ENCODE measurements around the gene IQSEC1. TPM values are rescaled to one million over a fixed set of nuclear protein-coding genes. Genes with fewer than 3 reads are reported as not detected.

Gene IQSEC1
- total and polyA plus RNA-seq, 10 of the 15 experiments (the other 5 are each of a cell fraction or from before 2014, with no cell fraction given): 0.92 to 55.2 (median 8.5) TPM

DNA sequence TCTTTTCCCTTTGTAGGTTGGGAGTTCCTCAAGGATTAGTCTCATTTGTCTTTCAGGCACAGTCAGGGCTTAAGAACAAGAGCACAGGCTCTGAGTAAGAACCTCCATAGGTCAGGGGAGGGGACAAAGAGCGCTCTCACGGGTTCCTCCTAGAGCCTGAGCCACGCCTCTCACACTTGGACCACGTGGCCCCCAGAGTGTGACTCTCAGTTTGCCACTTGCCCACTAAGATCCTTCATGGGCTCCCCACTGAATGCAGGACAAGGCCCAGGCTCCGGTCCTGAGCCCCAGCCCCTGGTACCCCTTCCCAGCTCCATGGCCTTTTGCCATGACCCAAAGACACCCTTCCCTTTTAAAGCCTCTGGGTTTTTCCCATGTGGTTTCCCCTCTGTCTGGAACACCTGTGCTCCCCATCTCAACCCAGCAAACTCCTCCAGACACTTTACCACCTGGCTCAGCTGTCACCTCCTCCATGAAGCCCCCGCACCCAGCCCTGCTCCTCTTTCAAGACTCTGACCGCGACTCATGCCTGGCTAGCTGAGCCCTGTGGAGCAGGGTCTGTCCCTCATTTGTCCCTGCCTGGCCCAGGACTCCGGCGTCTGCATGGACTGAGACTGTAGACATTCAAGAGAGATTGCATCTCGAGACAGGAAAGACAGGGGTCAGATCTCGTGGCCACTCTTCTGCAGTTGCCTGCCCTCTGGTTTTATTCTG is 32.7 kb downstream of the IQSEC1 start (continued):
- peak; percentile 61 for TF ChIP-seq KLF5 (IDR thresholded peaks at IDR 0.05; ENCODE audit: partially characterized antibody)
- TF ChIP-seq, protein P1, sequence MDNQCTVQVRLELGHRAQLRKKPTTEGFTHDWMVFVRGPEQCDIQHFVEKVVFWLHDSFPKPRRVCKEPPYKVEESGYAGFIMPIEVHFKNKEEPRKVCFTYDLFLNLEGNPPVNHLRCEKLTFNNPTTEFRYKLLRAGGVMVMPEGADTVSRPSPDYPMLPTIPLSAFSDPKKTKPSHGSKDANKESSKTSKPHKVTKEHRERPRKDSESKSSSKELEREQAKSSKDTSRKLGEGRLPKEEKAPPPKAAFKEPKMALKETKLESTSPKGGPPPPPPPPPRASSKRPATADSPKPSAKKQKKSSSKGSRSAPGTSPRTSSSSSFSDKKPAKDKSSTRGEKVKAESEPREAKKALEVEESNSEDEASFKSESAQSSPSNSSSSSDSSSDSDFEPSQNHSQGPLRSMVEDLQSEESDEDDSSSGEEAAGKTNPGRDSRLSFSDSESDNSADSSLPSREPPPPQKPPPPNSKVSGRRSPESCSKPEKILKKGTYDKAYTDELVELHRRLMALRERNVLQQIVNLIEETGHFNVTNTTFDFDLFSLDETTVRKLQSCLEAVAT (IDR thresholded peaks at IDR 0.05): no peak
- TF ChIP-seq, protein P2, sequence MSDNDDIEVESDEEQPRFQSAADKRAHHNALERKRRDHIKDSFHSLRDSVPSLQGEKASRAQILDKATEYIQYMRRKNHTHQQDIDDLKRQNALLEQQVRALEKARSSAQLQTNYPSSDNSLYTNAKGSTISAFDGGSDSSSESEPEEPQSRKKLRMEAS (IDR thresholded peaks at IDR 0.05; ENCODE audit: low read depth, low read length): peak; percentile 92
- TF ChIP-seq NFXL1 (IDR thresholded peaks at IDR 0.05; ENCODE audit: borderline replicate concordance): no peak
- TF ChIP-seq BHLHE40 (IDR thresholded peaks at IDR 0.05; ENCODE audit: borderline replicate concordance in 1 of 2, low read depth in 2 of 2, low read length in 1 of 2): peak; percentile 29 to 71; a peak in 2 of 4 replicates
- no peak for TF ChIP-seq CHD1 (IDR thresholded peaks at IDR 0.05; ENCODE audit: low read depth, low read length)
- TF ChIP-seq WRNIP1 (IDR thresholded peaks at IDR 0.05; ENCODE audit: borderline replicate concordance, low read depth, low read length): no peak
- no peak for TF ChIP-seq SP1 (IDR thresholded peaks at IDR 0.05; ENCODE audit: low read depth, low read length)
- TF ChIP-seq, protein P3, sequence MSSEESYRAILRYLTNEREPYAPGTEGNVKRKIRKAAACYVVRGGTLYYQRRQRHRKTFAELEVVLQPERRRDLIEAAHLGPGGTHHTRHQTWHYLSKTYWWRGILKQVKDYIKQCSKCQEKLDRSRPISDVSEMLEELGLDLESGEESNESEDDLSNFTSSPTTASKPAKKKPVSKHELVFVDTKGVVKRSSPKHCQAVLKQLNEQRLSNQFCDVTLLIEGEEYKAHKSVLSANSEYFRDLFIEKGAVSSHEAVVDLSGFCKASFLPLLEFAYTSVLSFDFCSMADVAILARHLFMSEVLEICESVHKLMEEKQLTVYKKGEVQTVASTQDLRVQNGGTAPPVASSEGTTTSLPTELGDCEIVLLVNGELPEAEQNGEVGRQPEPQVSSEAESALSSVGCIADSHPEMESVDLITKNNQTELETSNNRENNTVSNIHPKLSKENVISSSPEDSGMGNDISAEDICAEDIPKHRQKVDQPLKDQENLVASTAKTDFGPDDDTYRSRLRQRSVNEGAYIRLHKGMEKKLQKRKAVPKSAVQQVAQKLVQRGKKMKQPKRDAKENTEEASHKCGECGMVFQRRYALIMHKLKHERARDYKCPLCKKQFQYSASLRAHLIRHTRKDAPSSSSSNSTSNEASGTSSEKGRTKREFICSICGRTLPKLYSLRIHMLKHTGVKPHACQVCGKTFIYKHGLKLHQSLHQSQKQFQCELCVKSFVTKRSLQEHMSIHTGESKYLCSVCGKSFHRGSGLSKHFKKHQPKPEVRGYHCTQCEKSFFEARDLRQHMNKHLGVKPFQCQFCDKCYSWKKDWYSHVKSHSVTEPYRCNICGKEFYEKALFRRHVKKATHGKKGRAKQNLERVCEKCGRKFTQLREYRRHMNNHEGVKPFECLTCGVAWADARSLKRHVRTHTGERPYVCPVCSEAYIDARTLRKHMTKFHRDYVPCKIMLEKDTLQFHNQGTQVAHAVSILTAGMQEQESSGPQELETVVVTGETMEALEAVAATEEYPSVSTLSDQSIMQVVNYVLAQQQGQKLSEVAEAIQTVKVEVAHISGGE (CRISPR knock-in tag; IDR thresholded peaks at IDR 0.05): no peak
- TF ChIP-seq, protein P4, sequence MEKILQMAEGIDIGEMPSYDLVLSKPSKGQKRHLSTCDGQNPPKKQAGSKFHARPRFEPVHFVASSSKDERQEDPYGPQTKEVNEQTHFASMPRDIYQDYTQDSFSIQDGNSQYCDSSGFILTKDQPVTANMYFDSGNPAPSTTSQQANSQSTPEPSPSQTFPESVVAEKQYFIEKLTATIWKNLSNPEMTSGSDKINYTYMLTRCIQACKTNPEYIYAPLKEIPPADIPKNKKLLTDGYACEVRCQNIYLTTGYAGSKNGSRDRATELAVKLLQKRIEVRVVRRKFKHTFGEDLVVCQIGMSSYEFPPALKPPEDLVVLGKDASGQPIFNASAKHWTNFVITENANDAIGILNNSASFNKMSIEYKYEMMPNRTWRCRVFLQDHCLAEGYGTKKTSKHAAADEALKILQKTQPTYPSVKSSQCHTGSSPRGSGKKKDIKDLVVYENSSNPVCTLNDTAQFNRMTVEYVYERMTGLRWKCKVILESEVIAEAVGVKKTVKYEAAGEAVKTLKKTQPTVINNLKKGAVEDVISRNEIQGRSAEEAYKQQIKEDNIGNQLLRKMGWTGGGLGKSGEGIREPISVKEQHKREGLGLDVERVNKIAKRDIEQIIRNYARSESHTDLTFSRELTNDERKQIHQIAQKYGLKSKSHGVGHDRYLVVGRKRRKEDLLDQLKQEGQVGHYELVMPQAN (conservative IDR thresholded peaks at IDR 0.05): 0 out of 2 replicates have a peak, but pooled peaks have one; percentile 32
- no peak for TF ChIP-seq CREB1 (IDR thresholded peaks at IDR 0.05; ENCODE audit: low read depth)
- TF ChIP-seq, protein P5, sequence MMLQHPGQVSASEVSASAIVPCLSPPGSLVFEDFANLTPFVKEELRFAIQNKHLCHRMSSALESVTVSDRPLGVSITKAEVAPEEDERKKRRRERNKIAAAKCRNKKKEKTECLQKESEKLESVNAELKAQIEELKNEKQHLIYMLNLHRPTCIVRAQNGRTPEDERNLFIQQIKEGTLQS (IDR thresholded peaks at IDR 0.05; ENCODE audit: borderline replicate concordance, extremely low read depth, low read depth, low read length): peak; percentile 40; the same call in 1 of the 2 replicates
- no peak for TF ChIP-seq RBBP5 (conservative IDR thresholded peaks at IDR 0.05)
- no peak for TF ChIP-seq HDAC6 (IDR thresholded peaks at IDR 0.05; ENCODE audit: unreplicated experiment)
- peak; percentile 69 for TF ChIP-seq NR2F1 (conservative IDR thresholded peaks at IDR 0.05)
- TF ChIP-seq, protein P6, sequence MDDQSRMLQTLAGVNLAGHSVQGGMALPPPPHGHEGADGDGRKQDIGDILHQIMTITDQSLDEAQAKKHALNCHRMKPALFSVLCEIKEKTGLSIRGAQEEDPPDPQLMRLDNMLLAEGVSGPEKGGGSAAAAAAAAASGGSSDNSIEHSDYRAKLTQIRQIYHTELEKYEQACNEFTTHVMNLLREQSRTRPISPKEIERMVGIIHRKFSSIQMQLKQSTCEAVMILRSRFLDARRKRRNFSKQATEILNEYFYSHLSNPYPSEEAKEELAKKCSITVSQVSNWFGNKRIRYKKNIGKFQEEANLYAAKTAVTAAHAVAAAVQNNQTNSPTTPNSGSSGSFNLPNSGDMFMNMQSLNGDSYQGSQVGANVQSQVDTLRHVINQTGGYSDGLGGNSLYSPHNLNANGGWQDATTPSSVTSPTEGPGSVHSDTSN (IDR thresholded peaks at IDR 0.05; ENCODE audit: insufficient replicate concordance, low read depth, low read length): no peak
- peak; percentile 77 for TF ChIP-seq IKZF1 (conservative IDR thresholded peaks at IDR 0.05)
- TF ChIP-seq GATAD2B (conservative IDR thresholded peaks at IDR 0.05; ENCODE audit: low read depth): 0 out of 2 replicates have a peak, but pooled peaks have one; percentile 37
- TF ChIP-seq ZNF217 (IDR thresholded peaks at IDR 0.05): no peak
- TF ChIP-seq PML (IDR thresholded peaks at IDR 0.05; ENCODE audit: low read length): no peak

All from GM12878 (cell line).